A549 (cell line): Measurements from ENCODE around the gene CSTB. TPM values are rescaled to one million over a fixed set of nuclear protein-coding genes. Genes with fewer than 3 reads are reported as not detected.

Experiments
- ATAC-seq, 2 experiments: fragments of 200-7000 bp in 1 of 2; fragments of >200 bp in 1 of 2; cut with Nextera tagmentation in 1 of 2; cut with Tn5 transposase in 1 of 2; 3 replicates each; pipeline versions ENCODE4 v1.8.0 to v1.9.1; 2018 to 2020; ENCODE audit warnings: mild to moderate bottlenecking in 1 of 2, moderate library complexity in 1 of 2
- CTCF ChIA-PET: fragments of 300-600 bp; sonication (Branson Sonifier 250); formaldehyde crosslinking; extraction: SDS; loops from one replicate; lab custom pipeline; 2021; ENCODE audit warnings: antibody characterized with exemption, inconsistent platforms; lab: Yijun Ruan, JAX
- POLR2A ChIA-PET: fragments of 350-600 bp; formaldehyde crosslinking; extraction: SDS; loops from one replicate; lab custom pipeline; 2021; ENCODE audit warnings: antibody characterized with exemption, inconsistent platforms; lab: Yijun Ruan, JAX
- DNase-seq, 2 experiments: peaks; one replicate each; pipeline versions ENCODE4 v3.0.0 to v3.0.0-alpha.2; 2011 to 2016; ENCODE audit warnings: low read depth in 1 of 2, low spot score in 1 of 2
- FAIRE-seq: peaks from 2 replicates; lab custom pipeline; 2011; peaks lifted over from hg19 to GRCh38; lab: Jason Lieb, UNC
- H3K27ac ChIP-seq, 2 experiments: fragments of >200 bp; sonication (Bioruptor Twin); formaldehyde crosslinking; 3 replicates each; pipeline ENCODE4 v1.5.1; 2016 to 2017
- H3K4me1 ChIP-seq: fragments of >200 bp; sonication (Bioruptor Twin); formaldehyde crosslinking; 3 replicates; pipeline ENCODE4 v1.6.1; 2016
- H3K4me2 ChIP-seq: fragments of >200 bp; sonication (Bioruptor Twin); formaldehyde crosslinking; 3 replicates; pipeline ENCODE4 v1.6.1; 2016
- H3K4me3 ChIP-seq: fragments of >200 bp; sonication (Bioruptor Twin); formaldehyde crosslinking; 3 replicates; pipeline ENCODE4 v1.5.1; 2016
- H3K9me3 ChIP-seq: fragments of >200 bp; sonication (Bioruptor Twin); formaldehyde crosslinking; 3 replicates; pipeline ENCODE4 v1.6.1; 2016
- CEBPB ChIP-seq, 2 experiments: fragments of >200 bp in 1 of 2; sonication (Bioruptor Twin) in 1 of 2; formaldehyde crosslinking in 1 of 2; IDR thresholded peaks; 2 replicates each; pipeline ENCODE4 v1.6.1; 2012 to 2016
- CHD2 ChIP-seq: fragments of 150-350 bp; IDR thresholded peaks from 2 replicates; pipeline ENCODE4 v1.6.1; 2014; ENCODE audit warnings: low read length; ENCODE audit not compliant: partially characterized antibody
- EP300 ChIP-seq, 2 experiments: fragments of >200 bp; sonication (Bioruptor Twin); formaldehyde crosslinking; IDR thresholded peaks; 2 replicates in 1 of 2; 3 replicates in 1 of 2; pipeline ENCODE4 v1.6.1; 2016 to 2017
- GATA3 ChIP-seq: IDR thresholded peaks from 2 replicates; pipeline ENCODE4 v1.6.1; 2012; ENCODE audit warnings: borderline replicate concordance
- HEYL ChIP-seq: fragments of 250-450 bp; sonication (Bioruptor Pico); IDR thresholded peaks from 2 replicates; pipeline ENCODE4 v1.8.0; 2021; ENCODE audit warnings: mild to moderate bottlenecking, moderate library complexity
- HOXB5 ChIP-seq: fragments of 250-450 bp; sonication (Bioruptor Pico); IDR thresholded peaks from 2 replicates; pipeline ENCODE4 v1.5.0; 2020; ENCODE audit warnings: mild to moderate bottlenecking, moderate library complexity
- MAFK ChIP-seq: fragments of 450-650 bp; IDR thresholded peaks from 2 replicates; pipeline ENCODE4 v1.6.1; 2014; ENCODE audit not compliant: partially characterized antibody
- MAZ ChIP-seq: fragments of 150-350 bp; IDR thresholded peaks from 2 replicates; pipeline ENCODE4 v1.6.1; 2014; ENCODE audit warnings: antibody characterized with exemption, low read depth, low read length, borderline replicate concordance
- NPAS2 ChIP-seq: fragments of 250-450 bp; sonication (Bioruptor Pico); IDR thresholded peaks from 2 replicates; pipeline ENCODE4 v1.8.0; 2022; ENCODE audit warnings: mild to moderate bottlenecking, moderate library complexity, borderline replicate concordance
- POLR2A ChIP-seq: IDR thresholded peaks from 2 replicates; pipeline ENCODE4 v1.6.1; 2012; ENCODE audit warnings: mild to moderate bottlenecking, low read length
- RAD21 ChIP-seq, 2 experiments: fragments of >200 bp in 1 of 2; sonication (Bioruptor Twin) in 1 of 2; formaldehyde crosslinking in 1 of 2; IDR thresholded peaks in 1 of 2; conservative IDR thresholded peaks in 1 of 2; 2 replicates in 1 of 2; 3 replicates in 1 of 2; pipeline ENCODE4 v1.6.1; 2012 to 2018; ENCODE audit warnings: inconsistent platforms in 1 of 2
- RNF2 ChIP-seq: fragments of 200-600 bp; sonication (generic); IDR thresholded peaks from 2 replicates; pipeline ENCODE4 v1.6.1; 2016; ENCODE audit warnings: low read depth, mild to moderate bottlenecking, antibody characterized with exemption, moderate library complexity, borderline replicate concordance
- SREBF2 ChIP-seq: fragments of 450-650 bp; IDR thresholded peaks from 2 replicates; pipeline ENCODE4 v1.6.1; 2014; ENCODE audit warnings: mild to moderate bottlenecking, moderate library complexity
- TFCP2L1 ChIP-seq: fragments of 250-450 bp; sonication (Bioruptor Pico); IDR thresholded peaks from 2 replicates; pipeline ENCODE4 v1.5.0; 2021; ENCODE audit warnings: mild to moderate bottlenecking
- TP53 ChIP-seq: fragments of 250-450 bp; sonication (Bioruptor Pico); IDR thresholded peaks from 2 replicates; pipeline ENCODE4 v1.5.0; 2021; ENCODE audit warnings: mild to moderate bottlenecking, moderate library complexity
- ZC3H11A ChIP-seq: fragments of 450-650 bp; IDR thresholded peaks from 2 replicates; pipeline ENCODE4 v1.6.1; 2014; ENCODE audit warnings: antibody characterized with exemption, mild to moderate bottlenecking
- WGBS: methylation state at CpG from one replicate; pipeline ENCODE4 v1.1.6; 2017; ENCODE audit errors: missing lambda C conversion rate; 5-methylcytosine and 5-hydroxymethylcytosine counted together
- polyA plus RNA-seq, 4 experiments: library from polyadenylated mRNA; depleted of rRNA in 3 of 4; stranded (reverse); fragments of >200 nt; fragmentation: RNase III in 1 of 4; extraction: RNeasy Plus Mini Kit Qiagen cat#74134 plus additional on column Dnase treatment in 1 of 4; gene quantifications; 2 replicates in 3 of 4; 3 replicates in 1 of 4; pipeline ENCODE4 v1.2.3, GENCODE V29; 2011 to 2017
- TF ChIP-seq, protein P1 (sequence below): fragments of >200 bp; sonication (Bioruptor Twin); formaldehyde crosslinking; IDR thresholded peaks from 3 replicates; pipeline ENCODE4 v1.6.1; 2016
- TF ChIP-seq, protein P2 (sequence below): fragments of >200 bp; sonication (Bioruptor Twin); formaldehyde crosslinking; IDR thresholded peaks from 2 replicates; pipeline ENCODE4 v1.6.1; 2016
- TF ChIP-seq, protein P3 (sequence below): fragments of 450-650 bp; IDR thresholded peaks from 2 replicates; pipeline ENCODE4 v1.6.1; 2014; ENCODE audit warnings: antibody characterized with exemption
- TF ChIP-seq, protein P4 (sequence below): fragments of 200-600 bp; sonication (generic); IDR thresholded peaks from 2 replicates; pipeline ENCODE4 v1.6.1; 2016; ENCODE audit warnings: antibody characterized with exemption, mild to moderate bottlenecking, moderate library complexity
- TF ChIP-seq, protein P5 (sequence below): IDR thresholded peaks from 2 replicates; pipeline ENCODE4 v1.6.1; 2012

Gene CSTB
- polyA plus RNA-seq, 2 of the 4 experiments (the other 2 are of a cell fraction), result 42.9 to 101 TPM

DNA sequence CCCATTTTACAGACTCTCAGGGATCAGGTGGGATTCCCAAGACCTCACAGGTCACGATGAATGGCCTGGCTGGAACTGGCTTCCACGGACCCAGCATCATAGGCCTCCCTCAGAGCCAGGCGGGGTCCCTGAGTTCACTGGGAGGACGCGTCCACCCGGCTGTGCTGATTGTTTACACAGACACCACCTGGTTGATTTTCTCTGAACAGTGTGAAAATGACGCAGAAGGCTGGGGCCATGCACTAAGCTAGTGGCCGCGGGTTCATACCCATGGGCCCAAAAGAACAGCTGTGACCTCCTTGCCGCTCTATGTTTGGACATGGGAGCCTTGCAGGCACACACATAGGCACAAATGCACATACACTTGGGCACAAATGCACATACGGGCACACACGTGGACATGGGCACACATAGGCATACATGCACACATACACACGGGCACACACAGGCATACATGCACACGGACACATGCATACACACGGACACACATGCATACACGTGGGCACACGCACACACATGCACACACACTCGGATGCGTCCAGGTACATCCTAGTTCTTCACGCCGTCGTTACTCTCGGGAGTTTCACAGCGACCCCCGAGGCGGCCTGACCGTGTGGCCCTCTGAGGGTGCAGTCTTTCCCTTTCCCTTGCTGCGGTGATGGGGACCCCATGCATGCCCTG is 23.2 kb downstream of the CSTB start:
- no peak for ATAC-seq
- 92% methylated on average over 20 of the region's 28 CpGs for WGBS

DNA sequence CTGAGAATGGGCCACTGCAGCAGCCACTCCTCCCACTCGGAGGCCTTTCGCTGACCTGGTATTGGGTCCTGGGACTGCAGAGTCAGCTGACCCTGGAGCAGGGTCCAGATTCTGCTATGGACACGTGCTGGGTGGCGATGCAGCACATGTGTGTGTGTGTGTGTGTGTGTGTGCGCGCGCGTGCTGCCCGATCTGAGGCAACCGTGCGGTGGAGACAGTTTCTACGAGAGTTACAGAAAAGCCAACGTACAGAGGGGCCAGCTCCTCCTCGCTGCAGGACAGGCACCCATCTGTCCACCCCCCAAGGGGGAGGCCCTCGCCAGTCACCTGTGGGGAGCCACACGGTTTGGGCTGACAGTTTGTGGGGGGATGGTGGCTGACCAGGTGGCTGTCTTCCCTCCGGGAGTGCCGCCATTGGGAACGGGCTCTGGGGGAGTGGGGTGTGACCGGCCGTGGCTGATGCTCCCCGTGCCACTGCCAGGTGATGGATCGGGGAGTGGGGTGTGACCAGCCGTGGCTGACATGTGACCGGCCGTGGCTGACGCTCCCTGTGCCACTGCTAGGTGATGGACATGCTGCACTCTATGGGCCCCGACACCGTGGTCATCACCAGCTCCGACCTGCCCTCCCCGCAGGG is 24.0 kb downstream of the CSTB start:
- H3K4me1 ChIP-seq, result peaks cover 14% of the 10 kb centered on the region
- 95% methylated on average over 24 of the region's 31 CpGs for WGBS
- CTCF ChIA-PET, result interaction anchor here (0.6 kb wide), 1 partner anchor 86 kb away, joined by 3 read pairs; no protein-coding TSS in a partner anchor
- no peak overlapping the region for H3K4me3 ChIP-seq
- FAIRE-seq (no peak), DNase-seq (no peak), ATAC-seq (no peak)
- no peaks in the 10 kb centered on the region for H3K9me3 ChIP-seq
- no peak overlapping the region for H3K4me2 ChIP-seq
- POLR2A ChIA-PET, result no interaction called here
- TF ChIP-seq SREBF2 (no peak), CHD2 (no peak), TP53 (CRISPR knock-in tag) (no peak), HEYL (CRISPR knock-in tag) (no peak), RAD21 (conservative IDR thresholded peaks at IDR 0.05 in 1 of 2, IDR thresholded peaks at IDR 0.05 in 1 of 2) (no peak), NPAS2 (no peak), MAFK (no peak), MAZ (no peak), CEBPB (IDR thresholded peaks at IDR 0.05) (no peak), ZC3H11A (no peak), GATA3 (no peak), HOXB5 (no peak)
- TF ChIP-seq, protein P1, sequence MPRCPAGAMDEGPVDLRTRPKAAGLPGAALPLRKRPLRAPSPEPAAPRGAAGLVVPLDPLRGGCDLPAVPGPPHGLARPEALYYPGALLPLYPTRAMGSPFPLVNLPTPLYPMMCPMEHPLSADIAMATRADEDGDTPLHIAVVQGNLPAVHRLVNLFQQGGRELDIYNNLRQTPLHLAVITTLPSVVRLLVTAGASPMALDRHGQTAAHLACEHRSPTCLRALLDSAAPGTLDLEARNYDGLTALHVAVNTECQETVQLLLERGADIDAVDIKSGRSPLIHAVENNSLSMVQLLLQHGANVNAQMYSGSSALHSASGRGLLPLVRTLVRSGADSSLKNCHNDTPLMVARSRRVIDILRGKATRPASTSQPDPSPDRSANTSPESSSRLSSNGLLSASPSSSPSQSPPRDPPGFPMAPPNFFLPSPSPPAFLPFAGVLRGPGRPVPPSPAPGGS, result no peak
- TF ChIP-seq, protein P2, sequence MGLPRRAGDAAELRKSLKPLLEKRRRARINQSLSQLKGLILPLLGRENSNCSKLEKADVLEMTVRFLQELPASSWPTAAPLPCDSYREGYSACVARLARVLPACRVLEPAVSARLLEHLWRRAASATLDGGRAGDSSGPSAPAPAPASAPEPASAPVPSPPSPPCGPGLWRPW, result no peak
- TF ChIP-seq, protein P3, sequence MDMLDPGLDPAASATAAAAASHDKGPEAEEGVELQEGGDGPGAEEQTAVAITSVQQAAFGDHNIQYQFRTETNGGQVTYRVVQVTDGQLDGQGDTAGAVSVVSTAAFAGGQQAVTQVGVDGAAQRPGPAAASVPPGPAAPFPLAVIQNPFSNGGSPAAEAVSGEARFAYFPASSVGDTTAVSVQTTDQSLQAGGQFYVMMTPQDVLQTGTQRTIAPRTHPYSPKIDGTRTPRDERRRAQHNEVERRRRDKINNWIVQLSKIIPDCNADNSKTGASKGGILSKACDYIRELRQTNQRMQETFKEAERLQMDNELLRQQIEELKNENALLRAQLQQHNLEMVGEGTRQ, result no peak
- H3K27ac ChIP-seq, result no peak overlapping the region

More for the DNA sequence above, 23.2 kb downstream of the CSTB start:
- no peak for TF ChIP-seq NPAS2
- no peak for TF ChIP-seq RNF2
- TF ChIP-seq, protein P4, sequence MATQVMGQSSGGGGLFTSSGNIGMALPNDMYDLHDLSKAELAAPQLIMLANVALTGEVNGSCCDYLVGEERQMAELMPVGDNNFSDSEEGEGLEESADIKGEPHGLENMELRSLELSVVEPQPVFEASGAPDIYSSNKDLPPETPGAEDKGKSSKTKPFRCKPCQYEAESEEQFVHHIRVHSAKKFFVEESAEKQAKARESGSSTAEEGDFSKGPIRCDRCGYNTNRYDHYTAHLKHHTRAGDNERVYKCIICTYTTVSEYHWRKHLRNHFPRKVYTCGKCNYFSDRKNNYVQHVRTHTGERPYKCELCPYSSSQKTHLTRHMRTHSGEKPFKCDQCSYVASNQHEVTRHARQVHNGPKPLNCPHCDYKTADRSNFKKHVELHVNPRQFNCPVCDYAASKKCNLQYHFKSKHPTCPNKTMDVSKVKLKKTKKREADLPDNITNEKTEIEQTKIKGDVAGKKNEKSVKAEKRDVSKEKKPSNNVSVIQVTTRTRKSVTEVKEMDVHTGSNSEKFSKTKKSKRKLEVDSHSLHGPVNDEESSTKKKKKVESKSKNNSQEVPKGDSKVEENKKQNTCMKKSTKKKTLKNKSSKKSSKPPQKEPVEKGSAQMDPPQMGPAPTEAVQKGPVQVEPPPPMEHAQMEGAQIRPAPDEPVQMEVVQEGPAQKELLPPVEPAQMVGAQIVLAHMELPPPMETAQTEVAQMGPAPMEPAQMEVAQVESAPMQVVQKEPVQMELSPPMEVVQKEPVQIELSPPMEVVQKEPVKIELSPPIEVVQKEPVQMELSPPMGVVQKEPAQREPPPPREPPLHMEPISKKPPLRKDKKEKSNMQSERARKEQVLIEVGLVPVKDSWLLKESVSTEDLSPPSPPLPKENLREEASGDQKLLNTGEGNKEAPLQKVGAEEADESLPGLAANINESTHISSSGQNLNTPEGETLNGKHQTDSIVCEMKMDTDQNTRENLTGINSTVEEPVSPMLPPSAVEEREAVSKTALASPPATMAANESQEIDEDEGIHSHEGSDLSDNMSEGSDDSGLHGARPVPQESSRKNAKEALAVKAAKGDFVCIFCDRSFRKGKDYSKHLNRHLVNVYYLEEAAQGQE, result no peak
- TF ChIP-seq EP300 (IDR thresholded peaks at IDR 0.05), result no peak
- no peak for TF ChIP-seq TFCP2L1 (CRISPR knock-in tag)
- TF ChIP-seq, protein P5, sequence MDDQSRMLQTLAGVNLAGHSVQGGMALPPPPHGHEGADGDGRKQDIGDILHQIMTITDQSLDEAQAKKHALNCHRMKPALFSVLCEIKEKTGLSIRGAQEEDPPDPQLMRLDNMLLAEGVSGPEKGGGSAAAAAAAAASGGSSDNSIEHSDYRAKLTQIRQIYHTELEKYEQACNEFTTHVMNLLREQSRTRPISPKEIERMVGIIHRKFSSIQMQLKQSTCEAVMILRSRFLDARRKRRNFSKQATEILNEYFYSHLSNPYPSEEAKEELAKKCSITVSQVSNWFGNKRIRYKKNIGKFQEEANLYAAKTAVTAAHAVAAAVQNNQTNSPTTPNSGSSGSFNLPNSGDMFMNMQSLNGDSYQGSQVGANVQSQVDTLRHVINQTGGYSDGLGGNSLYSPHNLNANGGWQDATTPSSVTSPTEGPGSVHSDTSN, result no peak
- no peak for TF ChIP-seq POLR2A
- H3K27ac ChIP-seq, result no peak overlapping the region
- CTCF ChIA-PET, result interaction anchor here (0.6 kb wide), 1 partner anchor 87 kb away, joined by 3 read pairs; no protein-coding TSS in a partner anchor
- no peak for DNase-seq
- FAIRE-seq, result no peak
- H3K4me2 ChIP-seq, result no peak overlapping the region
- H3K4me3 ChIP-seq, result no peak overlapping the region
- POLR2A ChIA-PET, result no interaction called here
- H3K9me3 ChIP-seq, result no peaks in the 10 kb centered on the region
- peaks cover 21% of the 10 kb centered on the region for H3K4me1 ChIP-seq
